GM13977 (cell line): ENCODE data around the gene ZNF618.

Experiments
- DNase-seq: peaks from one replicate; pipeline ENCODE4 v3.0.0; 2012; ENCODE audit warnings: low spot score
- CTCF ChIP-seq: IDR thresholded peaks from 2 replicates; pipeline ENCODE4 v1.5.1; 2012; ENCODE audit warnings: mild to moderate bottlenecking, control low read depth; ENCODE audit not compliant: insufficient read depth; ENCODE audit errors: extremely low read depth, missing control alignments
- in situ Hi-C: fragments of 300-500 bp; cut with MboI; formaldehyde crosslinking; loops from one replicate; pipeline ENCODE4 v1.12.0; 2022; ENCODE audit warnings: low sequenced_read_pairs, low pct_unique_long_range_greater_than_20kb, mixed read lengths, inconsistent platforms; ENCODE audit not compliant: unreplicated experiment

Gene ZNF618

GRCh38 chr9:113998525-113999255 lies 122.6 kb downstream of the ZNF618 start:
- in situ Hi-C loops = no loop called here

GRCh38 chr9:113999256-114000062 lies 123.3 kb downstream of the ZNF618 start:
- DNase-seq = no peak
- TF ChIP-seq CTCF = no peak
- in situ Hi-C loops = no loop called here

More at GRCh38 chr9:113998525-113999255, 122.6 kb downstream of the ZNF618 start:
- no peak for TF ChIP-seq CTCF
- no peak for DNase-seq

GRCh38 chr9:114000063-114000454 lies 124.0 kb downstream of the ZNF618 start:
- in situ Hi-C loops = no loop called here
- no peak for TF ChIP-seq CTCF
- no peak for DNase-seq

DNA sequence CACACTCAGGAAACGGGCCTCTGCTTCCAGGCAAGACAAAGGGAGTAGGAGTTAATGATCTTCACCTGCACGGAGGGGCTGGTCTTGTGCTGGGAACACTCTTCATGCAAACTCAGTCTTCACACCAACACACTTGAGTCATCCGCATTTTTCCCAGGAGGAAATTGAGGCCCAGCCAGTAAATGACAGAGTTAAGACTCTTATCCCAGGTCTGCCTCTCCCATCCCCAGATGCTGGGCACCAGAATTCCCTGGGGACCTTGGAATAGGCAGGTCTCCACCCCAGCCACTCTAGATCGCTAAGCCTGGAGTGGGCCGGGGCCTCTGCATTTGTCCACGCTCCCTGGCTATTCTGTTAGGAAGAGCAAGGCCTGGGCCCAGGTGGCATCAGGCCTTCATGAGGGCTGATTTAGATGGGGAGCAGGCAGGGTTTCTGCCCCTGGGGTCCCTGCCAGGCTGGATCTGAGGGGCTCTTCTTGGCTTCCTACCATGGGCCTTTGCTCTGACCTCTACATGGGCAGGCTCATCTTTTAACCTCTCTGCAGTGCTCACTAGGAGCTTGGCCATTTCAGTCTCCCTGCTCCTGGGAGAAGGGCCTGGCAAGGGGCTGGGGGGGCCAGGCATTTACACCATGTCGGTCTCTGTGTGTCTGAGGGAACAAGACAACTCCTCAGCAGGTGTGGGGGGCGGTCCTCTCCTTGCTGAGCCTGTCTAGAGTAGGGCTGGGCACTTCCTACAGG lies 124.7 kb downstream of the ZNF618 start:
- TF ChIP-seq CTCF = no peak
- no peak for DNase-seq
- in situ Hi-C loops = no loop called here

GRCh38 chr9:114001410-114001685 lies 125.2 kb downstream of the ZNF618 start:
- no peak for TF ChIP-seq CTCF
- in situ Hi-C loops = no loop called here
- no peak for DNase-seq

- no peak for DNase-seq
- in situ Hi-C loops = no loop called here
- TF ChIP-seq CTCF = no peak
These were observed 125.7 kb downstream of the ZNF618 start for GRCh38 chr9:114001794-114002261.
